GM19463 (cell line): Measurements from ENCODE around the gene KRT1.

Experiments used
- ATAC-seq: cut with Tn5 transposase; IDR thresholded peaks from one replicate; pipeline ENCODE4 v1.9.1; 2021; ENCODE audit warnings: mild to moderate bottlenecking, moderate library complexity; ENCODE audit not compliant: unreplicated experiment

The KRT1 gene

DNA sequence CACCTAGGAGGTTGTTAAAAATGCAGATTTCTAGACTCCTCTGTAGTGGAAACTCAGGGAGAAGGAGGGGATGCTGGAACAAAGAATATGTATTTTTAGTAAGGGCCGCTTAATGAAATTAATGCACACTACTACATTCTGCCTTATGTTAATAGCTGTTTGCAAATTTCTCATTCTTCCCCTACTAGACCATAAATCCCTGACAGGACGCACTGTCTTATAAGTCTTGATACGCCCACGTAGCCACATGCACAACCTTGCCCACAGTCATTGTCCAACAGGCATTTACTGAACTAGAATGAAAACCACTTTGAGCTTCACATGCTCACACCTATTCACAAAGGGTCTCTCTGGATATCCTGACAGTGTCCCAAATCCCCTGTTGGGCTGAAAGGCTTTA, 38.7 kb downstream of the KRT1 start:
- no peak for ATAC-seq

DNA sequence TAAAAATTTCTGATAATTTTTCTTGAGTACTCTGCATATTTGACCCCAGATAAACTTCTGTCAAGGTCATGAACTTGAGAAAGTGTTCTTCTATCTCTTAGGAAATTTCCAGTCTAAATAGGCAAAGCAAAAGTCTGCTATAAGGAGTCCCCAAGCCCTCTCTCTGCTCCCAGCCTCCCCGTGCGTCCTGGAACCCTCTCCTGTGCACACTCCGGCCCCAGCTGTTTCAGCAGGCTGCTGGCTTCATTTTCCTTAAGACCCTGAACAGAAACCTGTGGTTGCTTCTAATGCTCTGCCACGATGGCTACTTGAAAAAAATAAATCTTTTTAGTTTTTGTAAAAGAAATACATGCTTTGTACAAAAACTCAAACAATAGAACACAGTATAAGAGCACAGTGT, 42.9 kb downstream of the KRT1 start:
- ATAC-seq: no peak

DNA sequence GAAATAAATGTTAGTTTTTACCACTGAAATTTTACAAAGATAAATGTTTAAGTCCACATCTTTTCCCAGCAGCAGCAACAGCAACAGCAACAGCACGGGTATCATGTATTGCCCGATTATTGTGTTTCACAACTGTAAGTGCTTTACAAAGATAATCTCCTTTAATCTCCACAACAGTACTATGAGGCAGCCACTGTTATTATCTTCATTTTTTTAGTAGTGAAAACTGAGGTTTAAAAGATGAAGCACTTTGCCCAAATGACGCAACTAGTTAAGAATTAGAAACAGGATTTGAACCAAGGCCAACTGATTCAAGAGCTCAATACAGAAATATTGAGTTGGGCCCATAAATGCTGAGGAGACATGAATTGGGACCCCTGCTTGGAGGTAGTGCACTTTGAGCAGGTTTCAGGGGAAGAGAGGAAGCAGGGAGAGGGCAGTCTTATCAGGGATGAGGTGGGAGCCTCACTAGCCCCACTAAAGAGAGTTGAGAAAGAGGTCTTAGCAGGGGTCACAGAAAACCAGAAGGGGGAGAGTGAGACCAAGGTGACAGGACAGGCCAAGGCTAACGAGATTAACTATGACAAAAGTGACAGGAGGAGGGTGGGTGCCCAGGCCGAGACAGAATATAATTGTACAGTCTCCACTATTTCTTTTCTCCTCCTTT, 43.5 kb downstream of the KRT1 start:
- no peak for ATAC-seq

DNA sequence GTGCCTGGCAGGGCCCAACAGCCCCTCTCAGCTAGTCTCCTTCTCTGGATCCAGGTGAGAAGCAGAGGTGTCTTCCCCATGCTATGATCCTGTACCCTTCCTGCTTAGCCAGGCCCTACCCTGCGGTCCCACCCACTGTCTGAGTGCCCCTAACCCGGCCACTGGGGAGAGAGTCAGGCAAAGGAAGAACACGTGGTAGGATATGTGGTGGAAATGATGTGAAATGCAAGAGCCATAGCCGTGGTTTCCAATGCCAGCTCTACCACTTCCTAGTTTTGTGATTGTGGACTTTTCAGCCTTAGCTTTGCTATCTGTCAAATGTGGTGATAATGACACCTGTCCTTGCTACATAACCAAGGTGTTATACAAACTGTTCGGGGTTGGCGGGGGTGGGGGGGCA, 44.0 kb downstream of the KRT1 start:
- no peak for ATAC-seq

DNA sequence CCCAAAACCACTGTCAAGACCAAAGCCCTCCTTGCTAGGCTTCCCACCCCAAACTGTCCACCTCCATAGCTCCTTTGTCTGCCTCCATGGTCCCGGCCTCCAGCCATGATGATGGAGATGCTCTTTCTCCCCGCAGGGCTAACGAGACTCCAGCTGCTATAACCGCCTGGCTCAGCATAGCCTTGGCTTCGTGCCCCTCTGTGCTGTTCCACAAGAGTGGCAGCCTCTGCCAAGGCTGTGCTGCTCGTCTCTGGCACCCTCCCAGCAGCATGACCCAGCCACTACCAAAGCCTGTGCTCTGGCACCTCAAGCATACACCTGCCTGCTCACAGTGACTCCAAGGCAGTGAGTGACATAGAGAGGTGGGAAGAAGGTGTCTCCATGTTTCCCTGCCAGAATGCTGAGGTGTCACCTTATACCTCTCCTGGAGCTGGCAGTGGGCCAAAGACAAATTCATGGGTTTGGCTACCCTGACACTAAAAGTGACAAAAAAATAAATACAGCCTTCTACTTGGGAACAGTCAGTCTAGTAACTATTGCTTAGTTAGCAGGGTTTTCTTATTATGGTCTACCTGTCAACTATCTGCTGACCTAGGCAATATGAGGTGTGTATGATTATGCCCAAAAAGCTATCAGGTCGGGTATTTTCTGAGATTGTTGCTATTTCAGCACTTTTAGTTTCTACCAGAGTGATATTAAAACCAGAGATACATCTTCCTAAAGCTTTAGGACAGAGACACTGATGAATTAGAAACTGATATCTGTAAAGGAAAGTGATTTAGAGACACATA, 45.7 kb downstream of the KRT1 start:
- no peak for ATAC-seq

DNA sequence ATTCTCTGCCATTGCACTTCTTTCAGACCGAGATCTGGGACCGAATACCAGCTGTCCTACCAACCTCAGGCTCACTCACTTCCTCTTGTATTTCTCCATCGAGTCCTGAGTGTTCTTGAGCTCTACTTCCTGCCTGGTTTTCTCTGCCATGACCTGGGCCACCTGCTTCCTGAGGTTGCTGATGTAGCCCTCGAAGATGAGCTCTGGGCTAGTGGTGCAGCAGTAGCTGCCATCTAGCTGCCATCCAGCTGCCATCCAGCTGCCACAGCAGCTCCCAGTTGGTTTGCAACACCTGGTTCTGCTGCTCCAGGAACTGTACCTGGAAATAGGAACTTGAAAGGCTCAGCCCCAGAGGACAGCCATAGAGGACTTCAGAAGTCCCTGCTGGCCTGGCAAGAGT, 46.8 kb downstream of the KRT1 start:
- ATAC-seq: no peak

DNA sequence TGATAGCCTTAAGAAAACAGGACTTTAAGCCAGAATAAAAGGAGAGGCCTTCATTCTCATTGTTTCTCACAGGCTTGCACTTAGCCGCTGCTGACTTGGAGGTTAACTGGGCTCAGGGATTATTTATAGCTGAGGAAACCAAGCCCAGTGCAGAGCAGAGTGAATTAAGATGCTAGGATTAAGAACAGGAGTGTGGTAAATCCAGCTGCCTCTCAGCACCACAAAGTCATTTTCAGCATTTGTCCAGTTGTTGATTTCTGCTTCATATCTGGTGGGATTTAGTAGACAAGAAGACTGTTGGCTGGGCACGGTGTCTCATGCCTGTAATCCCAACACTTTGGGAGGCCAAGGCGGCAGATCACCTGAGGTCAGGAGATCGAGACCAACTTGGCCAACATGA, 47.6 kb downstream of the KRT1 start:
- ATAC-seq: no peak

DNA sequence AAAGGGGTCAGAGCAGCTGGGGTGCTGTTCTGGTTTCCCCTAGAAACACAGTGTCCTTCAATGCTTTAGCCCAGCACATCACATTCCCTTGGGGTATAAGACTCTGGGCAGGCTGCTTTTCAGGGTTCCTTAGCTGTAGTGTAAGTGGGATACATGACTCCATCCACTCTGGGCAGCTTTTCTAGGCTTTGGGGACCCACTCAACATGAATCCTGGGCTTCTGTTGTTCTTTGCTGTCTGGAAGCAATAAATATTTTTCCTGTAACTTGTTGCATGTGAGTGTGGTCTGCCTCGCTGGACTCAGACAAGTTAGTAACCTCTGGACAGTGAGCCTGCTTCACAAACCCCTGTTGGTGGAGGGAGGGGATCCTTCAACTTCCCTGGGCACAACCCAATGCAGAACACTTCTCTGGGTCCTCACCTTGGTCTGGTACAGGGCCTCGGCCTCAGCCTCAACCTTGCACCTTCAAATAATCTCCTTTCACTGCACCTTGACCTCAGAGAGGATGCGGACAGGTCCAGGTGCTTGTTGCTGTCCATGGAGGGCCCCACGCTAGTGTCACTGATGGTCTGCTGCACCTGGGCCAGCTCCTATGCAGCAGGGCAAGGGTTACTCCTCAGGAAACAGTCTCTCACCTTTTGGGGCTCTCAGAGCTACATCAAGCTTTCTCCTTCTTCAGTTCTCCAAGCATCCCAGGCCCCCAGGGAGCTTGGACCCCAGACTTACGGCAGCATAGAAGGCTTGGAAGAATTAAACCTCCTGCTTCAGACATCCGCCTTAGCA, 48.3 kb downstream of the KRT1 start:
- ATAC-seq: no peak

DNA sequence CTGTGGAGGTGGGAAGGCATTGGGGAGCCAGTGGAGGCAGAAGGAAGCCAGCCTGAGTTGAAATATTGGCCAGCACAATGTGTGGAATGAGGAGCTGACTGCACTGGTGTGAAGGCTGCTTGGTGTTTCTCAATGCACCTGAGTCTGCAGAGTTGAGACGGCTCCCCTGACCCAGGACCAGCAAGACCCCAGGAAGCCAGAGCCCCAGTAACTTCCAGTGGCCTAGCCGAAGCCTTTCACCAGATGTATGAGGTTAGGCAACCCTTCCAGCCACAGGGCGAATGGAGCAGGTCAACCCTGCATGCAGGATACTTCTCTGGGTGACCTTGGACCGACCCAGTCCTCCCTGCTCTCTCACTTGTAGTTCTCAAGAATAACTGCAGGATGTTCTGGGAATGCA, 48.9 kb downstream of the KRT1 start:
- ATAC-seq: no peak

DNA sequence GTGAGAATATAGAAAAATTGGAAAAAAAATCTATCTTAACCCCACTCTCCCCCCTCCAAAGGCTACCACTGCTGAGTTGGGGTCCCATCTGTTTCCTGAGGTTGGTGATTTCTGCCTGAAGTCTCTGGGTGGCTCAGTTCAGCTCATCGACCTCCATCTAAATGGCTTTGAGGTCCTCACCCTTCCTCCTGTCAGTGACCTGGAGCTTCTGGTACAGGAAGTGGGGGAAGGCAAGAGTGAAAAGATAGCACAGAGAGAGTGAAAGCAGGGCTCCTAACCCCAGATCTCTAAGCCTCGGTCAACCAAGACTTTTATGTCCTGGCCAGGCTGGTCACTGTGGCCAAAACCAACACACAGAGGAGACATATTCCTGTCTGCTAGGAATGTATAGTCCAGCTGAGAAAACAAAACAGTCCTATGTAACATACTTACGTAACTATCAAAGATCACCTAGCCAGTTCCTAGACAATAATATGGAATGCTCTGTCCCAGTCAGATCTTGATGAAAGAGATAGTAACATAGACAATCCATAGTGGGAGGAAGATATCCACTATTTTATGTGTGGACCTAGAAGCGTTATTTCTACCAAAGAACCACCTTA, 49.5 kb downstream of the KRT1 start:
- ATAC-seq: no peak

DNA sequence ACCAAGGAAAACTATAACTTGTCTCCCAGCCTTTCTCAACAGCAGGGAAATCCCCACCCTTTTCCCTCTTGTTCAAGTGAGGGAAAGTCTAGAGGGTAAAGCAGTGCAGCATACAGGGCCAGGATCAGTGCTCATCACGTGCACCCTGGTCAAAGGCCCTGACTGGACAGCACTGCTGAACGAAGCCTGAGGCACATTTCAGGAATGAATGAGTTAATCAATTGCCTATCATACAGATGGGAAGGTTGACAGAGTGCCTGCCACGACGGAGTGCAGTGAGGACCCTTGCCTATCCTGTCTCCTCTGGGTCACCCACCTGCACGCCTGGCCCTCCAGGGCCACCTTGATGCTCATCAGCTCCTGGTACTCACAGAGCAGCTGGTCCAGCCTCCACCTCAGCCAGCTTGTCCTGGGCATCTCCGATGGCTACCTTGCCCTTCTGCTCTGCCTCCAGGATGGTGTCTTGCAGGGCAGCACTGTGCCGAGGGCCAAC, 50.2 kb downstream of the KRT1 start:
- no peak for ATAC-seq

DNA sequence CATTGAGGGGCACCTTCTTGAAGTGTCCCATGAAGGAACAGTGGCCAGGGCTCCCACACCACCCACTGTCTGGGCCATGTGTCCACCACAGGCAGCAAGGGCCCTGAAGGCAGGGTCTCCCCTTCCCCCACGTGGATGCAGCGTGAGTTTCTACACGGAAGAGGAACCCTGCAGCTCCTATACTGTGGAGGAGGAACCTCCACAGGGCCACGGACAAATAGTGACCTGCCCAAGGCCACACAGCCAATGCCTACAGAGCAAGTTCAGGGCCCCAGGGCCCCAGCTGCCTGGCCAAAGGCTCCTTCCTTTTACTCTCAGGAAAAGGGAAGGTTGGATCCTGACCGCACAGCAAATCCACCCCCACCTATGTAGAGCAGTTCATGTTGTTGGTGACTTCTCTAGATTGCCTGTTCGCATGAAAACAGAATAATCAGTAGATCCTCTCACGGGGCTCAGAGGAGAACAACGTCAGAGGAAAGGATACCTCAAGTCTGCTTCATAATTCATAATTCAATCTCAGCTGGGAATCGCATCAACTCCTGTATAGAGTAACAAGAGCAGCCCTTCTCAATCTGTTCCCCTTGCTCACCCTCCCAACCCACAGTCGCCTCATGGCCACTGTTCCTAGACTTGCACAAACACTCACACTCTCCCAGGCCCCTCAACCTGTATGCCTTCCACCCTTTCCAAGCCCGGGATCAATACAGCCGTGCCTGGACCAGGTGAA, 50.8 kb downstream of the KRT1 start:
- no peak for ATAC-seq

DNA sequence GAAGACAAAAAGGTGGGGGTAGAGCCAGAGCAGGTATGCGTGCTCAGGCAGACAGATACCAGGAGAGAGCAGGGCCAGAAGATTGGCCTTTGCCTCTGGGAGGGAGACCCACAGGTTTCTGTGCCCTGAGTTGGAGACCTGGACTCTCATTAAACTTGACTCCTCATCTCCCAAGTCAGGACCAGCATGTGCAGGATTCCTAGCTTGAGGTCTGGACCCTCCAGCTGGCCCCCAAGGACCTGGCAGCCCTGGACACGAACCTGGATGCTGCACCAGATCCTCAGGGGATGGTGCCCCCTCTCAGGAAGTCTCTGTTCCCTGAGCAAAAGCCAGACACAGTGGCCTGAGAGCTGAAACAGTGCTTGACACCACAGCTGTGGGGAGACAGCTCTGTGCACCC, 51.4 kb downstream of the KRT1 start:
- ATAC-seq: no peak

DNA sequence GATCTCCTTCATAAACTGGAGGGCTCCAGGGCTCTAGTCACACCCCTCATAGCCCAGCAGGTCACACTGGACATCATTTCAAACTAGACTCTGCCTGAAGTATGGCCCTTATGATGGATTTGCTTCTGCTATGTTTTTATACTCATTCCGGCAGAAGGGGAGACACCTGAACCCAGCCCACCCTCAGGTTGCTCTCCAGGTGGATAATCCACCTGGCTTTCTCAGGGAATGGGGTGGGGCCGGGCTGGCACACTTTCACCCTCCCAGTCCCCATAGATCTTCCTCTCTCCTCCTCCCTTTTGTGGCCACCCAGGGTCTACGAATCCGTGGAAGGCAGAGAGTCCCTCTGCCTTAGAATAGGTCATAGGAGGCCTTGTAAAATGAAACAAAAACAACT, 52.1 kb downstream of the KRT1 start:
- ATAC-seq: no peak

DNA sequence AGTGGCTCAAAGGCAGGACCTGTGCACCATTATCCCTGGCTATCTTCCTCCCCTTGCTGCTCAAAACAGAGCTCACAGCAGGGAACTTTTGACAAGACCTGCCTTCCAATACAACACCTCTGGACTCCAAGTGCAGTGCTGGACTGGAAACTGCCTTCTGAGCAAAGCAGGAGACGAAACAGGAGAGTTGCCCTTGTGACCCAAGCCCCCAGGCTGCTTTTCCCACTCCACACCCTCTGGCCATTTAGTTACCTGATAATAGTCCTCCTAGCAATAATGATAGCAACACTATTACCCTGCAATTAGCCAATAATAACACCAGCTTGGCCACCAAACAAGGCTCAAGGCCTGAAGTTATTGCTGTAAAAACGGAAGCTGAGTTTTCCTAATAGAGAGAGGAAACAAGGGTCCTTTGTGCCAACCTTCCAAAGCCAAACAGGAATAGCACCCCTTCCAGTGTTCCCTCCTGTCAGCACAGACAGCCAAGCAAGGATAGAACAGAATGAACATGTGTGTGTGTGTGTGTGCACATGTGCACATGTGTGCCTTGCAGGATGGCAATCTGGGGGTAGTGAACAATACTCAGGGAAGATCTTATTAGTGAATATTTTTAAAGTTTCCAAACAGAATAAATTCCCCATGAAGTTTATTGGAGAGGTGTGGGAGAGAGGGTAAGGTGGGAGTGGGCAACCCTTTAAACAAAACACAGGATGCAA, 52.7 kb downstream of the KRT1 start:
- ATAC-seq: no peak
